K562 (cell line): ENCODE results near the gene DNASE2. TPM values are rescaled to one million over a fixed set of nuclear protein-coding genes. Genes with fewer than 3 reads are reported as not detected.

Experiments
- ARHGAP35 ChIP-seq: fragments of 450-650 bp; IDR thresholded peaks from 2 replicates; pipeline ENCODE4 v1.6.1; 2018; ENCODE audit not compliant: partially characterized antibody
- ATF1 ChIP-seq, 2 experiments: fragments of 450-650 bp in 1 of 2; IDR thresholded peaks; 2 replicates each; pipeline ENCODE4 v1.6.1; 2016; ENCODE audit warnings: missing compliant biosample characterization in 1 of 2, missing genetic modification characterization in 1 of 2
- BACH1 ChIP-seq: fragments of 200-800 bp; sonication (Bioruptor generic); IDR thresholded peaks from 2 replicates; pipeline ENCODE4 v1.6.1; 2016; ENCODE audit warnings: missing genetic modification characterization, missing compliant biosample characterization
- CHCHD3 ChIP-seq: fragments of 250-450 bp; sonication (Bioruptor Pico); IDR thresholded peaks from 2 replicates; pipeline ENCODE4 v2.1.2; 2022; ENCODE audit warnings: mild to moderate bottlenecking
- CTBP1 ChIP-seq: fragments of 450-650 bp; IDR thresholded peaks from 2 replicates; pipeline ENCODE4 v1.6.1; 2016; ENCODE audit warnings: borderline replicate concordance
- EP300 ChIP-seq: IDR thresholded peaks from 2 replicates; pipeline ENCODE4 v1.6.1; 2012; ENCODE audit warnings: low read length, improper control_type of control experiment
- ESRRA ChIP-seq: fragments of 450-650 bp; IDR thresholded peaks from 2 replicates; pipeline ENCODE4 v1.6.1; 2014; ENCODE audit warnings: low read depth, mild to moderate bottlenecking, moderate library complexity, borderline replicate concordance
- EZH2 ChIP-seq: IDR thresholded peaks from 2 replicates; pipeline ENCODE4 v1.6.1; 2012; ENCODE audit warnings: low read depth, mild to moderate bottlenecking, inconsistent platforms, low read length, borderline replicate concordance
- HOXB6 ChIP-seq: fragments of 250-450 bp; sonication (Bioruptor Pico); IDR thresholded peaks from 2 replicates; pipeline ENCODE4 v1.5.1; 2022; ENCODE audit warnings: mild to moderate bottlenecking, borderline replicate concordance
- MLX ChIP-seq, 2 experiments: fragments of 450-650 bp in 1 of 2; sonication (generic) in 1 of 2; formaldehyde crosslinking; conservative IDR thresholded peaks; 2 replicates each; pipeline versions ENCODE4 v1.4.0 to v1.8.1; 2020 to 2022; ENCODE audit warnings: mild to moderate bottlenecking in 1 of 2, missing genetic modification reagents in 1 of 2
- PCBP2 ChIP-seq: fragments of 200-400 bp; formaldehyde crosslinking; IDR thresholded peaks from 2 replicates; pipeline ENCODE4 v1.6.1; 2018; ENCODE audit warnings: low read length, low read depth, mild to moderate bottlenecking, moderate library complexity; ENCODE audit not compliant: poor library complexity, severe bottlenecking
- PHF8 ChIP-seq: fragments of 200-600 bp; sonication (generic); IDR thresholded peaks from 2 replicates; pipeline ENCODE4 v1.6.1; 2012; ENCODE audit warnings: mixed run types, mild to moderate bottlenecking, inconsistent platforms, low read length, moderate library complexity, borderline replicate concordance
- POU5F1 ChIP-seq: fragments of 150-350 bp; IDR thresholded peaks from 2 replicates; pipeline ENCODE4 v1.6.1; 2014; ENCODE audit warnings: borderline replicate concordance, low read length, low read depth, mild to moderate bottlenecking; ENCODE audit not compliant: partially characterized antibody
- SMC3 ChIP-seq: conservative IDR thresholded peaks from 2 replicates; pipeline ENCODE4 v1.6.1; 2011; ENCODE audit warnings: low read depth, low read length, improper control_type of control experiment; ENCODE audit not compliant: insufficient read depth
- TEAD4 ChIP-seq, 2 experiments: sonication (generic) in 1 of 2; formaldehyde crosslinking in 1 of 2; IDR thresholded peaks; 2 replicates each; pipeline versions ENCODE4 v1.6.1 to v1.8.0; 2012 to 2022; ENCODE audit warnings: borderline replicate concordance in 1 of 2, inconsistent platforms in 1 of 2, low read length in 1 of 2, mild to moderate bottlenecking in 1 of 2, missing genetic modification reagents in 1 of 2
- VEZF1 ChIP-seq: fragments of 200-800 bp; sonication (Bioruptor generic); IDR thresholded peaks from 2 replicates; pipeline ENCODE4 v1.6.1; 2017; ENCODE audit warnings: missing genetic modification characterization, missing compliant biosample characterization
- ZBTB12 ChIP-seq: fragments of 250-450 bp; sonication (Bioruptor Pico); IDR thresholded peaks from 2 replicates; pipeline ENCODE4 v1.4.0; 2020
- ZNF174 ChIP-seq: fragments of 250-450 bp; sonication (Bioruptor Pico); IDR thresholded peaks from 2 replicates; pipeline ENCODE4 v1.4.0; 2020; ENCODE audit warnings: mild to moderate bottlenecking
- ZNF253 ChIP-seq: fragments of 250-450 bp; sonication (Bioruptor Pico); conservative IDR thresholded peaks from 2 replicates; pipeline ENCODE4 v1.6.1; 2021; ENCODE audit warnings: mild to moderate bottlenecking
- ZNF785 ChIP-seq: fragments of 250-450 bp; sonication (Bioruptor Pico); IDR thresholded peaks from 2 replicates; pipeline ENCODE4 v1.4.0; 2020; ENCODE audit warnings: mild to moderate bottlenecking
- polyA plus RNA-seq, 8 experiments: library from polyadenylated mRNA; depleted of rRNA in 4 of 8; stranded (reverse) in 5 of 8; unstranded in 3 of 8; fragments of >200 nt; fragmentation: Nextera tagmentation in 2 of 8; fragmentation: Illumina TruSeq in 1 of 8; extraction: Ambion mirVana in 2 of 8; extraction: Trizol in 1 of 8; gene quantifications; 2 replicates each; pipeline versions ENCODE4 v1.2.1 to v1.2.3, GENCODE V29; 2011 to 2014; ENCODE audit warnings: inconsistent platforms in 1 of 8, missing spikeins in 1 of 8
- total RNA-seq, 7 experiments: library from RNA; depleted of rRNA in 6 of 7; stranded (reverse); fragments of >200 nt in 6 of 7; fragmentation: Illumina TruSeq in 2 of 7; extraction: Trizol in 2 of 7; gene quantifications; 2 replicates each; pipeline versions ENCODE4 v1.2.1 to v1.2.3, GENCODE V29; 2011 to 2021; ENCODE audit warnings: low replicate concordance in 1 of 7
- TF ChIP-seq, protein P1 (sequence below): IDR thresholded peaks from 2 replicates; pipeline ENCODE4 v1.6.1; 2014; ENCODE audit warnings: antibody characterized with exemption

The DNASE2 gene
- total and polyA plus RNA-seq, 9 of the 15 experiments (the other 6 are each of a cell fraction or from before 2014, with no cell fraction given) = 4.4 to 27.0 (median 20.2) TPM

DNA sequence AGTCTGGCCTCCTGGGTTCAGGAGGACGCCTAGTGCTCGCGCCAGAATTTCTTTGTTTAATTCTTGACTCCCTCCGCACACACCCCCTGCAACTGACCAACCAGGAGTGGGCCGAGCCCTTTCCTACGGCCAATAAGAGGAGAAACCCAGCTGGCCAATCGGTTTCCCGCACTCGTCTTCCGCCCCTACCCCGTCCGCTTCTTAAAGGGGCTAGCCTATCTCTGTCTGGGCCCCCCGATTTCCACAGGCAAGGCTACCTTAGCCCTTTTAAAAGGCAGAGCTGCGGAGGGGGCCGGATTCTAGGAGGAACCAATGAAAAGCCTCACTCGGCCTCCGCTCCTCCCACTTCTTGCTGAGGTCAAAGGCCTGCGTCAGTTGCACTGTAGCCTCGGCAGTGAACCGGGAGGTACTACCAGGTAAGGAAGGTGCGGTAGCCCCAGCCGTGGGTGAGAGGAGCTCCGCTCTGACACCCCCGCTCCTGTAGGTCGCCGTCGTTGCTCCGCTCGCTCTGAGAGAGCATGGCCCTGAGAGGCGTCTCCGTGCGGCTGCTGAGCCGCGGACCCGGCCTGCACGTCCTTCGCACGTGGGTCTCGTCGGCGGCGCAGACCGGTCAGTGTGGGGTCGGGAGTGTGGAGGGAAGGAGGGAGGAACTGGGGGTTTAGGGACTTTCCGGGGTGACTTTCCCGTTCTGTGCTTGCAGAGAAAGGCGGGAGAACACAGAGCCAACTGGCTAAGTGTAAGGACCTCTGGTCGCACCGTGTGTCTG is 9.7 kb upstream of the DNASE2 start, which contains the start of gene GCDH (continued):
- no peak for TF ChIP-seq SMC3
- peak; percentile 87 for TF ChIP-seq ZBTB12 (CRISPR knock-in tag)
- TF ChIP-seq CTBP1 = 0 out of 2 replicates have a peak, but pooled peaks have one; percentile 51
- no peak for TF ChIP-seq ZNF174 (CRISPR knock-in tag)
- TF ChIP-seq ZNF253 (CRISPR knock-in tag) = no peak
- no peak for TF ChIP-seq ZNF785
- TF ChIP-seq MLX (CRISPR knock-in tag; conservative IDR thresholded peaks at IDR 0.05) = 0 out of 4 replicates have a peak, but pooled peaks of 1 of the 2 experiments have one; percentile 70
- TF ChIP-seq TEAD4 (IDR thresholded peaks at IDR 0.05; ENCODE audit: low read length) = no peak
- TF ChIP-seq TEAD4 (CRISPR knock-in tag; IDR thresholded peaks at IDR 0.05; ENCODE audit: borderline replicate concordance) = peak; percentile 77; the same call in 1 of the 2 replicates
- TF ChIP-seq CHCHD3 = no peak
- TF ChIP-seq POU5F1 = no peak
- no peak for TF ChIP-seq ARHGAP35
- TF ChIP-seq VEZF1 (CRISPR knock-in tag) = peak; percentile 85
- no peak for TF ChIP-seq EZH2
- peak; percentile 81; the same call in 1 of the 2 replicates for TF ChIP-seq PHF8
- peak; percentile 65; the same call in 1 of the 2 replicates for TF ChIP-seq ATF1 (CRISPR knock-in tag; IDR thresholded peaks at IDR 0.05)
- peak; percentile 97 for TF ChIP-seq ATF1 (tag; IDR thresholded peaks at IDR 0.05)
- TF ChIP-seq HOXB6 (CRISPR knock-in tag) = no peak
- no peak for TF ChIP-seq PCBP2
- TF ChIP-seq ESRRA = no peak; the same call in 1 of the 2 replicates
- TF ChIP-seq EP300 = 0 out of 2 replicates have a peak, but pooled peaks have one; percentile 13
- TF ChIP-seq, protein P1, sequence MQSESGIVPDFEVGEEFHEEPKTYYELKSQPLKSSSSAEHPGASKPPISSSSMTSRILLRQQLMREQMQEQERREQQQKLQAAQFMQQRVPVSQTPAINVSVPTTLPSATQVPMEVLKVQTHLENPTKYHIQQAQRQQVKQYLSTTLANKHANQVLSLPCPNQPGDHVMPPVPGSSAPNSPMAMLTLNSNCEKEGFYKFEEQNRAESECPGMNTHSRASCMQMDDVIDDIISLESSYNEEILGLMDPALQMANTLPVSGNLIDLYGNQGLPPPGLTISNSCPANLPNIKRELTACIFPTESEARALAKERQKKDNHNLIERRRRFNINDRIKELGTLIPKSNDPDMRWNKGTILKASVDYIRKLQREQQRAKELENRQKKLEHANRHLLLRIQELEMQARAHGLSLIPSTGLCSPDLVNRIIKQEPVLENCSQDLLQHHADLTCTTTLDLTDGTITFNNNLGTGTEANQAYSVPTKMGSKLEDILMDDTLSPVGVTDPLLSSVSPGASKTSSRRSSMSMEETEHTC = no peak
- no peak for TF ChIP-seq BACH1 (tag)
